HG02973 (cell line): ENCODE results near the gene JUND.

ENCODE experiments used
- ATAC-seq: cut with Tn5 transposase; IDR thresholded peaks from one replicate; pipeline ENCODE4 v1.9.1; 2021; ENCODE audit warnings: moderate library complexity; ENCODE audit not compliant: unreplicated experiment

JUND gene

GRCh38 chr19:18249834-18250233 is 31.6 kb downstream of the JUND start:
- no peak for ATAC-seq

- ATAC-seq: no peak
Measured at GRCh38 chr19:18245297-18245696, 36.1 kb downstream of the JUND start.

GRCh38 chr19:18239303-18239702 is 42.1 kb downstream of the JUND start:
- no peak for ATAC-seq

GRCh38 chr19:18234194-18234593 is 47.2 kb downstream of the JUND start:
- ATAC-seq: no peak

GRCh38 chr19:18233224-18233825 is 48.1 kb downstream of the JUND start:
- no peak for ATAC-seq

- ATAC-seq: no peak
Measured at GRCh38 chr19:18232540-18233223, 48.7 kb downstream of the JUND start.

- no peak for ATAC-seq
Measured at GRCh38 chr19:18231775-18232174, 49.6 kb downstream of the JUND start.

GRCh38 chr19:18230941-18231734 is 50.3 kb downstream of the JUND start:
- ATAC-seq: no peak

- no peak for ATAC-seq
Measured at GRCh38 chr19:18229915-18230314, 51.5 kb downstream of the JUND start.
